Measurements from ENCODE around the gene JAK1.

- no peak for TF ChIP-seq CTCF (IDR thresholded peaks at IDR 0.05)
- TF ChIP-seq ZFX (IDR thresholded peaks at IDR 0.05; ENCODE audit: borderline replicate concordance): no peak
These were observed 118.7 kb downstream of the JAK1 start for GRCh38 chr1:64847666-64848065.

Measured in 22Rv1 (cell line).